Measurements from ENCODE around the gene LINGO1.

LINGO1 gene

GRCh38 chr15:77632534-77633133 lies at the start of gene LINGO1:
TSS of gene LINGO1 (minus strand) at chr15:77632912. CDS start at chr15:77632315, 597 bp downstream.
- DNase-seq = peak; percentile 42

GRCh38 chr15:77681362-77681761 lies 48.6 kb upstream of the LINGO1 start:
- no peak for DNase-seq

GRCh38 chr15:77676569-77677375 lies 44.1 kb upstream of the LINGO1 start:
- DNase-seq = no peak

- DNase-seq = no peak
These were observed 43.2 kb upstream of the LINGO1 start for GRCh38 chr15:77675806-77676415.

GRCh38 chr15:77674327-77674726 lies 41.6 kb upstream of the LINGO1 start:
- DNase-seq = no peak

- no peak for DNase-seq
These were observed 41.2 kb upstream of the LINGO1 start for GRCh38 chr15:77673866-77674265.

- DNase-seq = no peak
These were observed 39.4 kb upstream of the LINGO1 start for GRCh38 chr15:77672135-77672534.

GRCh38 chr15:77671362-77672056 lies 38.8 kb upstream of the LINGO1 start:
- no peak for DNase-seq

- DNase-seq = no peak
These were observed 38.0 kb upstream of the LINGO1 start for GRCh38 chr15:77670558-77671361.

- DNase-seq = no peak
These were observed 37.2 kb upstream of the LINGO1 start for GRCh38 chr15:77669896-77670295.

- DNase-seq = no peak
These were observed 34.9 kb upstream of the LINGO1 start for GRCh38 chr15:77667338-77668234.

- DNase-seq = no peak
These were observed 33.6 kb upstream of the LINGO1 start for GRCh38 chr15:77666296-77666660.

- no peak for DNase-seq
These were observed 33.0 kb upstream of the LINGO1 start for GRCh38 chr15:77665530-77666295.

- no peak for DNase-seq
These were observed 31.7 kb upstream of the LINGO1 start for GRCh38 chr15:77664428-77664827.

- DNase-seq = no peak
These were observed 30.5 kb upstream of the LINGO1 start for GRCh38 chr15:77663256-77663655.

- DNase-seq = peak; percentile 70
These were observed 26.9 kb upstream of the LINGO1 start for GRCh38 chr15:77659350-77660321.

GRCh38 chr15:77658304-77658703 lies 25.6 kb upstream of the LINGO1 start:
- DNase-seq = no peak

GRCh38 chr15:77657634-77658238 lies 25.0 kb upstream of the LINGO1 start:
- DNase-seq = no peak

- DNase-seq = no peak
These were observed 23.6 kb upstream of the LINGO1 start for GRCh38 chr15:77656294-77656693.

Measured in NCI-H69 (cell line).